ENCODE results near the gene TMEM250. TPM values are rescaled to one million over a fixed set of nuclear protein-coding genes. Genes with fewer than 3 reads are reported as not detected.

The TMEM250 gene
- total RNA-seq, 2 experiments from 2014 or later: 24.4 to 25.9 TPM

DNA sequence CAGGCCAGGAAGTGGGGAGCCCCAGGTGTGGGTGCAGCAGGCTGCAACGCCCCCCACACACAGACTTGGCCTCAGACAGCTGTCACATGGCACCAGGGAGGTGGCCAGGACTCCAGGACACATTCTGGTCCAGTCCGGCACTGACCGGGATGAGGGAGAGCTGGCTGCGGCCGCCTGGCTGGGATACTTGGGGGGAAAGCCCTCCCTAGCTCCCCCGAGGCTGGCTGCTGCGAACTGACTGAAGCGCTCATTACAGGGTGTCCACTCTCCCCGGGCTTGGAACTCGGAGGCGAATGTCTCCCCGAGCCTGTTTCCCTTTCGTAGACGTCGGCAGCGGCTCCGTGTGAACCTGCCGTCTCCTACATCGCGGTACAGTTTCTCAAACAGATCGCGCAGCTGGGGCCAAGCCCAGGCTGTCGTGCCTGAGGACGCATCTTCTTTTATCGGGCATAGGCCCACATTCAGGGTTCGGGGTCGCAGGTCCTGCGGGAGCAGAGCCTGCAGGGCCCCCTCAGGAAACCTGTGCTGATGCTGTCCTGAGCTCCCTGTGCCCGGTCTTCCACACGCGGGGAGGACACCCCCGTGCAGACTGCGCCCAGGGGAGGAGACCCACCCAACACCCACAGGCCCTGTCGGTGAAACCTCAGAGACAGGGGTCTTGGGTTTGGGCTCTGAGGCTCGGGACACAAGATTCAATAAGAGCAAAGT lies 43.4 kb downstream of the TMEM250 start:
- Mint-ChIP-seq H3K36me3 (ENCODE audit: low read depth) (peaks cover 3% of the 10 kb centered on the region), H3K4me1 (ENCODE audit: low read depth) (peaks cover 12% of the 10 kb centered on the region), H3K27me3 (no peaks in the 10 kb centered on the region), H3K27ac (no peak overlapping the region), H3K9me3 (no peaks in the 10 kb centered on the region), H3K4me3 (no peak overlapping the region)
- ChIA-PET CTCF (no interaction called here), POLR2A (interaction anchor here (0.6 kb wide), 1 partner anchor 14 kb away, joined by 3 read pairs; no protein-coding TSS in a partner anchor)
- ATAC-seq (no peak), DNase-seq (no peak)
- TF ChIP-seq, protein P1, sequence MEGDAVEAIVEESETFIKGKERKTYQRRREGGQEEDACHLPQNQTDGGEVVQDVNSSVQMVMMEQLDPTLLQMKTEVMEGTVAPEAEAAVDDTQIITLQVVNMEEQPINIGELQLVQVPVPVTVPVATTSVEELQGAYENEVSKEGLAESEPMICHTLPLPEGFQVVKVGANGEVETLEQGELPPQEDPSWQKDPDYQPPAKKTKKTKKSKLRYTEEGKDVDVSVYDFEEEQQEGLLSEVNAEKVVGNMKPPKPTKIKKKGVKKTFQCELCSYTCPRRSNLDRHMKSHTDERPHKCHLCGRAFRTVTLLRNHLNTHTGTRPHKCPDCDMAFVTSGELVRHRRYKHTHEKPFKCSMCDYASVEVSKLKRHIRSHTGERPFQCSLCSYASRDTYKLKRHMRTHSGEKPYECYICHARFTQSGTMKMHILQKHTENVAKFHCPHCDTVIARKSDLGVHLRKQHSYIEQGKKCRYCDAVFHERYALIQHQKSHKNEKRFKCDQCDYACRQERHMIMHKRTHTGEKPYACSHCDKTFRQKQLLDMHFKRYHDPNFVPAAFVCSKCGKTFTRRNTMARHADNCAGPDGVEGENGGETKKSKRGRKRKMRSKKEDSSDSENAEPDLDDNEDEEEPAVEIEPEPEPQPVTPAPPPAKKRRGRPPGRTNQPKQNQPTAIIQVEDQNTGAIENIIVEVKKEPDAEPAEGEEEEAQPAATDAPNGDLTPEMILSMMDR (IDR thresholded peaks at IDR 0.05): no peak
- intact Hi-C loops (cut with micrococcal nuclease): no loop called here

DNA sequence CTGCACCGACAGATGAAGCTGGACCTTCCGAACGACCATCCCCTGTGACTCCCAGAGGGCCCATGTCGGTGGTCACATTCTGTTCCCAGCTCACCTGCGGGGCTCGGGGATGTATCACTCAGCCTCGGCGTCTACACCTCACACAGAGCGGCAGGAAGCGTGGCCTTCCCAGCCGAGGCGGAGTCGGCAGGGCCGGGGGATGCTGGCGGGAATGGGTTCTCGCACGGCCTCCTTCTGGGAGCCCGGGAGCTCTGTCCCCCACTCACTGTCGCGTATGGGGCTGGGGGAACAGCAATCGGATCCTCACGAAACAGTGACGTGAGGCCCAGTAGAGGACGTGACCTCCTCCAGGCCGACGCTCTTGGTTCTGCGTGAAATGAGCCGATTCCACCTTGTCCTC lies 44.0 kb downstream of the TMEM250 start:
- no peaks in the 10 kb centered on the region for H3K27me3 Mint-ChIP-seq
- TF ChIP-seq, protein P1 (IDR thresholded peaks at IDR 0.05): no peak
- no peak overlapping the region for H3K27ac Mint-ChIP-seq
- no peak for DNase-seq
- H3K36me3 Mint-ChIP-seq (ENCODE audit: low read depth): peaks cover 3% of the 10 kb centered on the region
- no peaks in the 10 kb centered on the region for H3K9me3 Mint-ChIP-seq
- POLR2A ChIA-PET: no interaction called here
- intact Hi-C loops (cut with micrococcal nuclease): no loop called here
- H3K4me1 Mint-ChIP-seq (ENCODE audit: low read depth): peaks cover 12% of the 10 kb centered on the region
- no peak overlapping the region for H3K4me3 Mint-ChIP-seq
- CTCF ChIA-PET: no interaction called here
- no peak for ATAC-seq

Other genes with a start within 250 kb of the TMEM250 start
- gene CAMSAP1, start 211.3 kb downstream of the TMEM250 start, total RNA-seq: 10 to 100 TPM; 20.2 to 27.0 TPM
- gene UBAC1, start 157.5 kb downstream of the TMEM250 start, total RNA-seq: 10 to 100 TPM; 32.4 to 34.3 TPM
- gene NACC2, start 23.6 kb downstream of the TMEM250 start, total RNA-seq: 1 to 10 TPM; 6.0 to 6.2 TPM
- gene LHX3, start 86.3 kb upstream of the TMEM250 start, total RNA-seq: not detected
- 10 to 100 TPM; 21.0 to 21.5 TPM for gene QSOX2, start 126.9 kb upstream of the TMEM250 start, total RNA-seq
- gene CCDC187, start 185.2 kb upstream of the TMEM250 start, total RNA-seq: under 1 TPM in 1 of 2 experiments, not detected in 1; 0.07 TPM
- 1 to 10 TPM; 8.8 to 10.0 TPM for gene GPSM1, start 208.7 kb upstream of the TMEM250 start, total RNA-seq
- gene DNLZ, start 244.9 kb upstream of the TMEM250 start, total RNA-seq: 10 to 100 TPM; 16.1 to 17.4 TPM